Lower leg skin (tissue), 4 donors: Measurements from ENCODE around the gene TLK1. TPM values are rescaled to one million over a fixed set of nuclear protein-coding genes. Genes with fewer than 3 reads are reported as not detected.

ENCODE experiments used
- DNase-seq, 2 donors: peaks; one replicate each; pipeline ENCODE4 v3.0.0-alpha.2; 2019; ENCODE audit warnings: low spot score in 2 of 2
- H3K4me3 ChIP-seq: fragments of 200-600 bp; sonication (generic); 2 replicates; pipeline ENCODE4 v1.5.1; 2017; ENCODE audit warnings: mild to moderate bottlenecking, low read depth; ENCODE audit not compliant: poor library complexity, severe bottlenecking
- POLR2A ChIP-seq, 2 donors: fragments of 450-650 bp; IDR thresholded peaks; one replicate each; pipeline ENCODE4 v1.6.1; 2016 to 2017; ENCODE audit warnings: antibody characterized with exemption in 2 of 2, mild to moderate bottlenecking in 1 of 2, moderate library complexity in 1 of 2
- WGBS, 2 donors: methylation state at CpG; one replicate each; pipeline ENCODE4 v1.1.5; 2018; 5-methylcytosine and 5-hydroxymethylcytosine counted together
- intact Hi-C: fragments of 100-400 bp; cut with DNase I; formaldehyde crosslinking; loops from one replicate; pipeline ENCODE4 v1.15.0; 2023; ENCODE audit warnings: low total_unique reads
- total RNA-seq, 4 donors: library from RNA; depleted of rRNA; stranded (reverse); fragments of >200 nt; gene quantifications; one replicate each; pipeline ENCODE4 v1.1.0, GENCODE V29; 2016
- TF ChIP-seq, protein P1 (sequence below), 3 donors: fragments of 450-650 bp; IDR thresholded peaks; one replicate each; pipeline ENCODE4 v1.5.1; 2016; ENCODE audit warnings: antibody characterized with exemption in 3 of 3, mild to moderate bottlenecking in 3 of 3, moderate library complexity in 2 of 3

The TLK1 gene
- total RNA-seq, 4 donors from 2014 or later = 22.9 to 68.3 (median 26.2) TPM

DNA sequence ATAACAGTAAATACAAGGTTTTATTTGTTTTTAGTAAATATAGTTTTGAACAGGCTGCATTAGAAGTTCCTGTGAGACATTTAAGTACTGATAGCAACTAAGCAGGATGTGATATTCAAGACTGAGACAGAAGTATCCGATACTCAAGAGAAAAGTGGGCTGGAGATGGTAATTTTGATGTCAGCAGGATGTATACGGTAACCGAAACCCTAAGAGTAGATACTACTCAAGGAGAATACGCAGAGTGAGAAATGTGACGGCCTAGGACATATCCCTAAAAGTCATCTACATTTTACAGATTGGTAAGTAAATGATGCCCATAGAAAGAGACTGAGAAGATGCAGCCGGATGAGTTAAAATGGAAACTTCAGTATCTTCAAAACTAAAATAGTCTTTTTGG, 116.3 kb downstream of the TLK1 start:
- H3K4me3 ChIP-seq = no peak overlapping the region
- DNase-seq = no peak
- intact Hi-C loops = no loop called here
- WGBS, 2 donors = 66 to 74% methylated on average over 6 of the region's 6 CpGs
- TF ChIP-seq POLR2A (IDR thresholded peaks at IDR 0.05) = no peak
- TF ChIP-seq, protein P1, sequence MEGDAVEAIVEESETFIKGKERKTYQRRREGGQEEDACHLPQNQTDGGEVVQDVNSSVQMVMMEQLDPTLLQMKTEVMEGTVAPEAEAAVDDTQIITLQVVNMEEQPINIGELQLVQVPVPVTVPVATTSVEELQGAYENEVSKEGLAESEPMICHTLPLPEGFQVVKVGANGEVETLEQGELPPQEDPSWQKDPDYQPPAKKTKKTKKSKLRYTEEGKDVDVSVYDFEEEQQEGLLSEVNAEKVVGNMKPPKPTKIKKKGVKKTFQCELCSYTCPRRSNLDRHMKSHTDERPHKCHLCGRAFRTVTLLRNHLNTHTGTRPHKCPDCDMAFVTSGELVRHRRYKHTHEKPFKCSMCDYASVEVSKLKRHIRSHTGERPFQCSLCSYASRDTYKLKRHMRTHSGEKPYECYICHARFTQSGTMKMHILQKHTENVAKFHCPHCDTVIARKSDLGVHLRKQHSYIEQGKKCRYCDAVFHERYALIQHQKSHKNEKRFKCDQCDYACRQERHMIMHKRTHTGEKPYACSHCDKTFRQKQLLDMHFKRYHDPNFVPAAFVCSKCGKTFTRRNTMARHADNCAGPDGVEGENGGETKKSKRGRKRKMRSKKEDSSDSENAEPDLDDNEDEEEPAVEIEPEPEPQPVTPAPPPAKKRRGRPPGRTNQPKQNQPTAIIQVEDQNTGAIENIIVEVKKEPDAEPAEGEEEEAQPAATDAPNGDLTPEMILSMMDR (IDR thresholded peaks at IDR 0.05) = no peak

GRCh38 chr2:171042253-171042969, 118.3 kb downstream of the TLK1 start:
- intact Hi-C loops = no loop called here
- no peak for DNase-seq
- 100% methylated on average over 1 of the region's 1 CpG for WGBS, 2 donors
- TF ChIP-seq, protein P1 (IDR thresholded peaks at IDR 0.05) = no peak
- no peak for TF ChIP-seq POLR2A (IDR thresholded peaks at IDR 0.05)
- H3K4me3 ChIP-seq = no peak overlapping the region

DNA sequence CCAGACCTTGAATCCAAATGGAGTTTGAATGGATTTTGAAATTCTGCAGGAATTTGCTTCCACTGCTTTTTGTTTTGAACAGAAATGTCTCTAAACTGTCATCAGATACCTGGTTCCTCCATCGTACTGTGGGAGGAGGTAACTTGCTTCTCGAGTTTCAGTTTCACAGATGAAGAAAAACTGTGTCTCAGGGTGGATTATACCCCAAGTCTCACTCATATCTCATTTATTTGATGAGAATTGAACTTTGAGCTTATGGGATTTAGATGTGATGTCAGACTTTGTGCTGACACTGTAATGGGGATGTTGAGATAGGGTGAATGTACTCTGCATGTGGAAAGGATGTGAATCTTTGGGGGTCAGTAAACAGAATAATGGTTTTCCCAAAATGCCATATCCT, 124.2 kb downstream of the TLK1 start:
- 97 to 98% methylated on average over 2 of the region's 2 CpGs for WGBS, 2 donors
- TF ChIP-seq POLR2A (IDR thresholded peaks at IDR 0.05) = no peak
- TF ChIP-seq, protein P1 (IDR thresholded peaks at IDR 0.05) = no peak
- no peak overlapping the region for H3K4me3 ChIP-seq
- intact Hi-C loops = no loop called here
- DNase-seq = no peak

DNA sequence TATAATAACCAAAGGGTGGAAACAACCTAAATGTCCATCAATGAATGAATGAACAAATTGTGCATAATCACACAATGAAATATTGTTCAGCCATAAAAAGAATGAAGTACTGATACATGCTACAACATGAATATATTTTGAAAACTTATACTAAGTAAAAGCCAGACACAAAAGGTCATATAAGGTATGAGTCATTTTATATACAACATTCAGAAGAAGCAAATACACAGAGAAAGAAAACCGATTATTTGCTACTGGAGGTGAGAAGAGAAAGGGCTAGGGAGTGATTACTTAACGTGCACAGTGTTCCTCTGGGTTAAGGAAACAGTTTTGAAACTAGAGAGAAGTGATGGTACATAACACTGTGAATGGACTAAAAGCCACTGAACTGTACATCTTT, 126.4 kb downstream of the TLK1 start:
- 35 to 41% methylated on average over 2 of the region's 2 CpGs for WGBS, 2 donors
- DNase-seq = no peak
- no peak overlapping the region for H3K4me3 ChIP-seq
- TF ChIP-seq, protein P1 (IDR thresholded peaks at IDR 0.05) = no peak
- no peak for TF ChIP-seq POLR2A (IDR thresholded peaks at IDR 0.05)
- intact Hi-C loops = no loop called here

- intact Hi-C loops = no loop called here
- H3K4me3 ChIP-seq = no peak overlapping the region
- no peak for DNase-seq
- 80% methylated on average over 3 of the region's 3 CpGs for whole genome bisulfite sequencing, 2 donors
- TF ChIP-seq, protein P1 (IDR thresholded peaks at IDR 0.05) = no peak
- TF ChIP-seq POLR2A (IDR thresholded peaks at IDR 0.05) = no peak
These were observed 135.5 kb downstream of the TLK1 start for GRCh38 chr2:171025214-171025613.

DNA sequence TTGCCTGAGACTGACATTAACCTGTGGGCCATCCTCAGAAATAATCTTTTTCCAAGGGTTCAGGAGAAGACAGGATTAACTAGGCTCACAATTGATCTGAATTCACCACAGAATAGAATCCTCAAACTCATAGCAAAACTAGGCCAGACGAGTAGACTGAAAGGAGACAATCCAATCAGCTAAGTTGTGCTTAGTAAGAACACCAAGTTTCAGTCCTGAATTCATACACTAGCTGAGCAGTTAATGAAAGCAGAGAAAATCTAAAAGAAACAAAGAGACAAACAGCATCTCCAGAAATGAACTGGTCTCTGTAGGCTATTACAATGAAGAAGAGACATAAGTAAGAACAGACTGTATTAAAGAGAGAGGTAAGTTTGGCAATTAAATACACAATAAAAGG, 142.2 kb downstream of the TLK1 start:
- no peak for TF ChIP-seq POLR2A (IDR thresholded peaks at IDR 0.05)
- TF ChIP-seq, protein P1 (IDR thresholded peaks at IDR 0.05) = no peak
- 95 to 96% methylated on average over 1 of the region's 1 CpG for WGBS, 2 donors
- intact Hi-C loops = no loop called here
- DNase-seq = no peak
- H3K4me3 ChIP-seq = no peak overlapping the region
